A549 (cell line): ENCODE data around the gene MAP1LC3B2.

Source experiments
- BHLHE40 ChIP-seq: IDR thresholded peaks from 2 replicates; pipeline ENCODE4 v1.6.1; 2012; ENCODE audit warnings: low read depth, low read length, inconsistent platforms
- CEBPB ChIP-seq, 2 experiments: fragments of >200 bp in 1 of 2; sonication (Bioruptor Twin) in 1 of 2; formaldehyde crosslinking in 1 of 2; IDR thresholded peaks; 2 replicates each; pipeline ENCODE4 v1.6.1; 2012 to 2016
- POLR2A ChIP-seq: IDR thresholded peaks from 2 replicates; pipeline ENCODE4 v1.6.1; 2012; ENCODE audit warnings: mild to moderate bottlenecking, low read length
- RAD21 ChIP-seq, 2 experiments: fragments of >200 bp in 1 of 2; sonication (Bioruptor Twin) in 1 of 2; formaldehyde crosslinking in 1 of 2; IDR thresholded peaks in 1 of 2; conservative IDR thresholded peaks in 1 of 2; 2 replicates in 1 of 2; 3 replicates in 1 of 2; pipeline ENCODE4 v1.6.1; 2012 to 2018; ENCODE audit warnings: inconsistent platforms in 1 of 2
- RARB ChIP-seq: fragments of 250-450 bp; sonication (Bioruptor Pico); IDR thresholded peaks from 2 replicates; pipeline ENCODE4 v1.8.0; 2021; ENCODE audit warnings: mild to moderate bottlenecking, moderate library complexity
- SREBF2 ChIP-seq: fragments of 450-650 bp; IDR thresholded peaks from 2 replicates; pipeline ENCODE4 v1.6.1; 2014; ENCODE audit warnings: mild to moderate bottlenecking, moderate library complexity
- USF2 ChIP-seq: fragments of 450-650 bp; IDR thresholded peaks from 2 replicates; pipeline ENCODE4 v1.6.1; 2014; ENCODE audit warnings: antibody characterized with exemption
- TF ChIP-seq, protein P1 (sequence below): fragments of >200 bp; sonication (Bioruptor Twin); formaldehyde crosslinking; IDR thresholded peaks from 3 replicates; pipeline ENCODE4 v1.5.1; 2016
- TF ChIP-seq, protein P2 (sequence below): IDR thresholded peaks from 2 replicates; pipeline ENCODE4 v1.6.1; 2012

GRCh38 chr12:116589581-116589980 lies 30.4 kb downstream of the MAP1LC3B2 start:
- TF ChIP-seq, protein P1, sequence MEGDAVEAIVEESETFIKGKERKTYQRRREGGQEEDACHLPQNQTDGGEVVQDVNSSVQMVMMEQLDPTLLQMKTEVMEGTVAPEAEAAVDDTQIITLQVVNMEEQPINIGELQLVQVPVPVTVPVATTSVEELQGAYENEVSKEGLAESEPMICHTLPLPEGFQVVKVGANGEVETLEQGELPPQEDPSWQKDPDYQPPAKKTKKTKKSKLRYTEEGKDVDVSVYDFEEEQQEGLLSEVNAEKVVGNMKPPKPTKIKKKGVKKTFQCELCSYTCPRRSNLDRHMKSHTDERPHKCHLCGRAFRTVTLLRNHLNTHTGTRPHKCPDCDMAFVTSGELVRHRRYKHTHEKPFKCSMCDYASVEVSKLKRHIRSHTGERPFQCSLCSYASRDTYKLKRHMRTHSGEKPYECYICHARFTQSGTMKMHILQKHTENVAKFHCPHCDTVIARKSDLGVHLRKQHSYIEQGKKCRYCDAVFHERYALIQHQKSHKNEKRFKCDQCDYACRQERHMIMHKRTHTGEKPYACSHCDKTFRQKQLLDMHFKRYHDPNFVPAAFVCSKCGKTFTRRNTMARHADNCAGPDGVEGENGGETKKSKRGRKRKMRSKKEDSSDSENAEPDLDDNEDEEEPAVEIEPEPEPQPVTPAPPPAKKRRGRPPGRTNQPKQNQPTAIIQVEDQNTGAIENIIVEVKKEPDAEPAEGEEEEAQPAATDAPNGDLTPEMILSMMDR = no peak
- TF ChIP-seq POLR2A (no peak), RARB (CRISPR knock-in tag) (no peak), USF2 (no peak), BHLHE40 (no peak), RAD21 (conservative IDR thresholded peaks at IDR 0.05 in 1 of 2, IDR thresholded peaks at IDR 0.05 in 1 of 2) (no peak), SREBF2 (no peak), CEBPB (IDR thresholded peaks at IDR 0.05) (no peak)
- TF ChIP-seq, protein P2, sequence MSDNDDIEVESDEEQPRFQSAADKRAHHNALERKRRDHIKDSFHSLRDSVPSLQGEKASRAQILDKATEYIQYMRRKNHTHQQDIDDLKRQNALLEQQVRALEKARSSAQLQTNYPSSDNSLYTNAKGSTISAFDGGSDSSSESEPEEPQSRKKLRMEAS = no peak
